BLaER1 (cell line): ENCODE results near the gene SRP72.

ENCODE experiments used
- H3K27ac ChIP-seq: shearing (Covaris generic); formaldehyde crosslinking; 2 replicates; pipeline ENCODE4 v1.8.1; 2022
- H3K27me3 ChIP-seq: shearing (Covaris generic); formaldehyde crosslinking; 2 replicates; pipeline ENCODE4 v1.8.1; 2022
- H3K36me3 ChIP-seq: shearing (Covaris generic); formaldehyde crosslinking; 2 replicates; pipeline ENCODE4 v1.8.1; 2022
- H3K4me1 ChIP-seq: shearing (Covaris generic); formaldehyde crosslinking; 2 replicates; pipeline ENCODE4 v1.8.1; 2022
- H3K4me2 ChIP-seq: shearing (Covaris generic); formaldehyde crosslinking; 2 replicates; pipeline ENCODE4 v1.8.1; 2022
- H3K4me3 ChIP-seq: shearing (Covaris generic); formaldehyde crosslinking; 2 replicates; pipeline ENCODE4 v1.8.1; 2022
- H3K9ac ChIP-seq: shearing (Covaris generic); formaldehyde crosslinking; 2 replicates; pipeline ENCODE4 v1.8.1; 2022
- H3K9me3 ChIP-seq: shearing (Covaris generic); formaldehyde crosslinking; 2 replicates; pipeline ENCODE4 v1.8.1; 2022
- H4K20me1 ChIP-seq: shearing (Covaris generic); formaldehyde crosslinking; 2 replicates; pipeline ENCODE4 v1.8.1; 2022
- Cebpa-rat ChIP-seq: shearing (Covaris generic); IDR thresholded peaks from 2 replicates; pipeline ENCODE4 v1.8.1; 2022

Gene SRP72, protein sequence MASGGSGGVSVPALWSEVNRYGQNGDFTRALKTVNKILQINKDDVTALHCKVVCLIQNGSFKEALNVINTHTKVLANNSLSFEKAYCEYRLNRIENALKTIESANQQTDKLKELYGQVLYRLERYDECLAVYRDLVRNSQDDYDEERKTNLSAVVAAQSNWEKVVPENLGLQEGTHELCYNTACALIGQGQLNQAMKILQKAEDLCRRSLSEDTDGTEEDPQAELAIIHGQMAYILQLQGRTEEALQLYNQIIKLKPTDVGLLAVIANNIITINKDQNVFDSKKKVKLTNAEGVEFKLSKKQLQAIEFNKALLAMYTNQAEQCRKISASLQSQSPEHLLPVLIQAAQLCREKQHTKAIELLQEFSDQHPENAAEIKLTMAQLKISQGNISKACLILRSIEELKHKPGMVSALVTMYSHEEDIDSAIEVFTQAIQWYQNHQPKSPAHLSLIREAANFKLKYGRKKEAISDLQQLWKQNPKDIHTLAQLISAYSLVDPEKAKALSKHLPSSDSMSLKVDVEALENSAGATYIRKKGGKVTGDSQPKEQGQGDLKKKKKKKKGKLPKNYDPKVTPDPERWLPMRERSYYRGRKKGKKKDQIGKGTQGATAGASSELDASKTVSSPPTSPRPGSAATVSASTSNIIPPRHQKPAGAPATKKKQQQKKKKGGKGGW

DNA sequence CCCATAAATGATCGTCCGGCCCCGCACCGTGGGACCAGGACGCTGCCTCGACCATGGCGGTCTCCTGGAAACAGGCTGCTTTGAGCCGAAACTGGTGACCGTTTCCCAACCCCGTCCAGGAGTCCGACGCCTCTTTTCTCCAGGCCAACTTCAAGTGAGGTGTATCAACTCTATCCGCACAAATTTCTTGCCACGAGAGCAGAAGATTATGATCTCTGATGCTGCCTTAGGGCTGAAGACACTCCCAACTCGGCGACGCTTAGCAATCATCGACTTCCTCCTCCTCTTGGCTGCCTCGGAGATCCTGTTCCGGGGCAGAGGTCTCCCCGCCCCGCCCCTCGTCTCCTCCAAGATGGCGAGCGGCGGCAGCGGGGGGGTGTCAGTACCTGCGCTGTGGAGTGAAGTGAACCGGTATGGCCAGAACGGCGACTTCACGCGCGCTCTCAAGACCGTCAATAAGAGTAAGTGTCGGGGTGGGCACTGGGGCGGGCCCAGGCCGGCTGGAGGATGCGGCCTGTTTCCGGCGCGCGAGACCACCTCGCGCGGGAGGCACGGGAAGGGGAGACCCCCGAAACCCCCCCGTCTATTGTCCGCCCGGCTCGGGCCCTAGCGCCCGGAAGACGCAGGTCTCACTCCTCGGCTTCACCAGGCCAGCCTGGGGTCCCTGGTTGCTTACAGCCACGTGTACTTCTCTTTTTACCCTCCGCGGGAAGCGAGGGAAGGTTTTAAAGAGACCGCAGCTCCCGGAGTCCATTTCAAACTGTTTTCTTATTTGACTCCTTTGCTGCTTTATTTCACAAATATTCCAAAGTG, at the start of gene SRP72:
Gene SRP72 (plus strand): TSS at position 334 of the 813 bp plus-strand sequence. CDS start 19 bp downstream, at position 353.
- Histone ChIP-seq H3K9me3 (no peaks in the 10 kb centered on the region), H3K4me2 (peak within 1 kb of the TSS; percentile 93), H3K27me3 (no peaks in the 10 kb centered on the region), H3K9ac (peak within 1 kb of the TSS; percentile 92), H3K27ac (peak within 1 kb of the TSS; percentile 90), H3K4me1 (peaks cover 46% of the 10 kb centered on the region), H4K20me1 (peaks cover 56% of the 10 kb centered on the region), H3K36me3 (peaks cover 33% of the 10 kb centered on the region), H3K4me3 (peak within 1 kb of the TSS; percentile 96)
- TF ChIP-seq Cebpa-rat: no peak

DNA sequence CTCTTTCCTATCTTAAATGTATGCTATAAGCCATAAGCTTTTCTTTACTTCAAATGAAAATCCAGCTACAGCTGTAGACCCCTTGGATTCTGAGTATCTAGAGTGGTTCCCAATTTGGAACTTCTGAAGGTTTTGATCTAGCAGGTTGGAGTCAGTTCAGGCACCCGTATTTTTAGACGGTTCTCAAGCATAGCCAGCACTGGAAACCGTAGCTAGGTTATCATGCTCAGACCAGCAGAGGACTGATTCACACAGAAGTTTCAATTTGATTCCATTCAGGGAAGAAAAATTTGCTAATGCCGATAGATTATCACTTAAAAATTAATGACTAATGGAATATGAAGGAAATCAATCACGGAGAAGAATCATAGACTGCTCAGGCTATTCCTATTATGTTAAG, 43.2 kb upstream of the SRP72 start:
- H3K4me2 ChIP-seq: no peak overlapping the region
- peaks cover 33% of the 10 kb centered on the region for H3K36me3 ChIP-seq
- peaks cover 15% of the 10 kb centered on the region for H3K9me3 ChIP-seq
- no peak overlapping the region for H3K4me3 ChIP-seq
- H4K20me1 ChIP-seq: peaks cover 100% of the 10 kb centered on the region
- H3K9ac ChIP-seq: no peak overlapping the region
- H3K27ac ChIP-seq: no peak overlapping the region
- no peaks in the 10 kb centered on the region for H3K27me3 ChIP-seq
- no peak for TF ChIP-seq Cebpa-rat
- H3K4me1 ChIP-seq: 0 out of 2 replicates have a peak, but pooled peaks cover 5% of the 10 kb centered on the region

DNA sequence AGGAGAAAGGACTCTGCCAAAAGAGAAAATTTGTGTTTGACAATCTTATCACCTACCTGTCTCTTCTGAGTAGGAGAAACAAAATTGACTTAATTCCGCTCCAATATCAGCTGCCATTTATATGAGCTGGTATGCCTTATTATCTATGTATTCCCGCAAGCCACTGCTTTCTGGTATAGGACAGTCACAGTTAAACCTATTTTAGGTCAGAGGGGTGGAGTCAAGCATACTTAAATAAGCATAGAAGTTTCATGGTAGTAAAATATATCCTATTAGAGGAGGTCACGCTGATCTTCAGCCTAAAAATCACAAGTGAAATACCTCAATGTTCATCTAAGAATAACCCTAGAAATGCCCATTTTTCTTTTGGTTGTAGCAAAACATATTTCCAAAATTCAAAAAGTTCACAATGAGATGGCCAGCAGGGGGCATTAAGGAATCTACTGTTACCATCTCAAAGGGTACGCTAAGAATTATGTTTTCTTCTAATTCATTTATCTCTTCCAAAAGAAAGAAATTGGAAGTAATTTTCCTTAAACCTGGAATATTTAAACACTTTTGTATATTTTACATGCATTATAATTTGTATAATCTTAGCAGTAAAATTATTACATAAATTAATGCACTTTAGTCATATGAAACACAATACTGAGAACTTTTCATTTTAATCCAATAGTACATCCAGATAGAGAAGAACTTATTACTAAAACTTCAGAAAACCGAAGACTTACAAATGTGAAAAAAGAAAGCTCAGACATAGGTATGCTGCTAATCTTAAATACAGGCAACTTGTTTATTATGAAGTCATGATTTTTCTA, 42.5 kb upstream of the SRP72 start:
- Histone ChIP-seq H3K4me2 (no peak overlapping the region), H4K20me1 (peaks cover 100% of the 10 kb centered on the region), H3K9ac (no peak overlapping the region), H3K27ac (no peak overlapping the region), H3K4me1 (0 out of 2 replicates have a peak, but pooled peaks cover 5% of the 10 kb centered on the region), H3K4me3 (no peak overlapping the region), H3K9me3 (peaks cover 15% of the 10 kb centered on the region), H3K36me3 (peaks cover 33% of the 10 kb centered on the region), H3K27me3 (no peaks in the 10 kb centered on the region)
- TF ChIP-seq Cebpa-rat: no peak

DNA sequence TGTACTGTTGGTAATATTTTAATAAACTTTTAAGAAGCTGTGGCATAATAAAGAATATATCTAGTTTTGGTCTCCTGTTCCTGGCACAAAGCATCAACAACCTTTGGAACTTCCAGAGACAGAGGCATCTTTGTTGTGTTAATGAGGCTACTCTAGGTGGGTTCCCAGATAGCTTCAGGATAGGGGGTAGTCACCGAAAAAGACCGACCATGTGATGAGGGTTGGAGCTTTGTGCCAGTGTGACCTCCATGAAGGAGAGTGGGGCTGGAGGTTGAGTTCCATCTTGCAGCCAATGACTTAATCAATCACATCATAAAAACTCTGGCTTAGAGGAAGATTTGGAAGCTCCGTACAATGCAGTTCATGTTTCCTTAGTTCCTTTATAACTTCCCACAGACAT, 41.9 kb upstream of the SRP72 start:
- Histone ChIP-seq H3K9ac (no peak overlapping the region), H3K4me2 (no peak overlapping the region), H3K4me1 (0 out of 2 replicates have a peak, but pooled peaks cover 5% of the 10 kb centered on the region), H3K4me3 (no peak overlapping the region), H3K36me3 (peaks cover 37% of the 10 kb centered on the region), H4K20me1 (peaks cover 100% of the 10 kb centered on the region), H3K9me3 (peaks cover 15% of the 10 kb centered on the region), H3K27me3 (no peaks in the 10 kb centered on the region), H3K27ac (no peak overlapping the region)
- TF ChIP-seq Cebpa-rat: no peak

DNA sequence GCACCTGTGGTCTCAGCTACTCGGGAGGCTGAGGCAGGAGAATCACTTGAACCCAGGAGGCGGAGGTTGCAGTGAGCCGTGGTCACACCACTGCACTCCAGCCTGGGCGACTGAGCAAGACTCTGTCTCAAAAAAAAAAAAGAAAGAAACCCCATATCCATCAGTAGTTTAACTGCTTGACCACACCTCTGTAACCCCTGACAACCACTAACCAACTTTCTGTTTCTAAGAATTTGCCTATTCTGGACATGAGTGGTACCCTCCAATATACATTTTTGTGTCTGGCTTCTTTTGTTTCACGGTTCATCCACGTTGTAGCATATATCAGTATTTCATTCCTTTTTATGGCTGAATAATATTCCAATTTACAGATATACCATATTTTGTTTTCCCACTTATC, 41.1 kb upstream of the SRP72 start:
- Histone ChIP-seq H3K27ac (no peak overlapping the region), H3K4me2 (no peak overlapping the region)

DNA sequence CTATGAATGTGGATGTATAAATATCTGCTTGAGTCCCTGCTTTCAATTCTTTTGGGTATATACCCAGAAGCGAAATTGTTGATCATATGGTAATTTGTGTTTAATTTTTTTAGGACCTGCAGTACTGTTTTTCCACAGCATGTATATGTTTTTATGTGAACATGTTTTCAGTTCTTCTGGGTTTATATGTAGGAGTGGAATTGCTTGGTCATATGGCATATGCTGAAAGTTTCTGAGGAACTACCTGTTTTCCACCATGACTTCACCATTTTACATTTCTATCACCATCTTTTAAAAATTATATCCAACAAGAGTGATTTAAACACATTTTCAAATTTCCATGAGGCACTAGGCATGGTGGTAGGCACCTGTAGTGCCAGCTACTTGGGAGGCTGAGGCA, 40.2 kb upstream of the SRP72 start:
- H3K27ac ChIP-seq: no peak overlapping the region
- no peak overlapping the region for H3K9ac ChIP-seq
- H3K9me3 ChIP-seq: peaks cover 15% of the 10 kb centered on the region
- no peak for TF ChIP-seq Cebpa-rat
- H3K4me2 ChIP-seq: no peak overlapping the region
- H3K36me3 ChIP-seq: peaks cover 24% of the 10 kb centered on the region; the same call in 1 of the 2 replicates
- no peaks in the 10 kb centered on the region for H3K27me3 ChIP-seq
- peaks cover 100% of the 10 kb centered on the region for H4K20me1 ChIP-seq
- 0 out of 2 replicates have a peak, but pooled peaks cover 8% of the 10 kb centered on the region for H3K4me1 ChIP-seq
- no peak overlapping the region for H3K4me3 ChIP-seq

More for the DNA sequence above, 41.1 kb upstream of the SRP72 start:
- H3K4me3 ChIP-seq: no peak overlapping the region
- no peaks in the 10 kb centered on the region for H3K27me3 ChIP-seq
- H3K9me3 ChIP-seq: peaks cover 15% of the 10 kb centered on the region
- peaks cover 31% of the 10 kb centered on the region for H3K36me3 ChIP-seq
- no peak overlapping the region for H3K9ac ChIP-seq
- peaks cover 100% of the 10 kb centered on the region for H4K20me1 ChIP-seq
- TF ChIP-seq Cebpa-rat: no peak
- no peaks in the 10 kb centered on the region for H3K4me1 ChIP-seq

DNA sequence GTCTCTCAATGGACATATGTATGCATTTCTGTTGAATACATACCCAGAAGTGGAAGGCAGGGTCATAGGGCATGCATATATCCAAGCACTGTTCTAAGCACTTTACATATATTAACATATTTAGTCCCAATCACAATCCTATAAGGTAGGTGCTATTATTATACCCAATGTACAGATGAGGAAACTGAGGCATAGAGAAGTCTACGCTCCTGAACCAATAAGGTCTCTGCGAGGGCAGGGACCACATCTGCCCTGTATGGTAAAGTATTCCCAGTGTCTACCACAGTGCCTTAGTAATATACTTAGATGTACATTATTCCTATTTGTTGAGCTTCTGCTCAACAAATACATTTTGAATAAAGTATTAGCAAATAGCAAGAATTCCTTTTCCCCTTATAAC, 37.2 kb upstream of the SRP72 start:
- TF ChIP-seq Cebpa-rat: no peak
- Histone ChIP-seq H3K9ac (no peak overlapping the region), H4K20me1 (peaks cover 97% of the 10 kb centered on the region), H3K4me2 (no peak overlapping the region), H3K27me3 (no peaks in the 10 kb centered on the region), H3K9me3 (peaks cover 15% of the 10 kb centered on the region), H3K36me3 (peaks cover 21% of the 10 kb centered on the region; the same call in 1 of the 2 replicates), H3K27ac (no peak overlapping the region), H3K4me1 (peaks cover 26% of the 10 kb centered on the region), H3K4me3 (no peak overlapping the region)

DNA sequence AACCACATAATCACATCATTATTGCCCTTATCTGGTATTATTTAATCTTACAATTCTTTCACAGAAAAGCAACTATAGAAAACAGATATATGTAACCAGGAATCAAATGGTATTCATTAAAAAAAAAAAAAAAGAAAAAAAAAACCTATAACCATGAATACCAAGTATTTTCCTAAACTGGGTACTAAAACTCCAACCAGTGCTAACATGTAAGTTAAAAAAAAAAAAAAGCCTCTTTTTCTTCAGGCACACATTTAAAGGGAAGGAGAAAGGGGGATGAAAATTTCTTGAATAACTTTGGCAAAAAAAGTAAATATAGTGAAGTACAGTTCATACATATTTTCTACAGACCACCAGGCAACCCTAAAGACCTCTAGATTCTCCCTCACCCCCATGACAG, 34.1 kb upstream of the SRP72 start:
- H3K27ac ChIP-seq: peak overlapping the region; percentile 94; the same call in 1 of the 2 replicates

More for the DNA sequence above, 34.1 kb upstream of the SRP72 start:
- 0 out of 2 replicates have a peak, but pooled peaks cover 4% of the 10 kb centered on the region for H3K36me3 ChIP-seq
- no peaks in the 10 kb centered on the region for H3K27me3 ChIP-seq
- no peak for TF ChIP-seq Cebpa-rat
- peaks cover 36% of the 10 kb centered on the region for H3K4me1 ChIP-seq
- no peaks in the 10 kb centered on the region for H3K9me3 ChIP-seq
- peak overlapping the region; percentile 81 for H3K4me3 ChIP-seq
- peak overlapping the region; percentile 89 for H3K4me2 ChIP-seq
- H3K9ac ChIP-seq: peak overlapping the region; percentile 93; the same call in 1 of the 2 replicates
- peaks cover 84% of the 10 kb centered on the region for H4K20me1 ChIP-seq
